T-cell (primary cell): Measurements from ENCODE around the gene ZBTB17. TPM values are rescaled to one million over a fixed set of nuclear protein-coding genes. Genes with fewer than 3 reads are reported as not detected.

Source experiments
- ATAC-seq, 4 experiments: fragments of 200-7000 bp in 3 of 4; fragments of 150-1000 bp in 1 of 4; cut with Tn5 transposase; replicated peaks in 1 of 4; 1 replicate in 3 of 4; 2 replicates in 1 of 4; pipeline ENCODE4 v1.10.0; 2021; ENCODE audit warnings: moderate library complexity in 3 of 4, mild to moderate bottlenecking in 2 of 4, moderate number of reproducible peaks in 1 of 4
- CTCF ChIA-PET, 2 donors: fragments of 300-600 bp; sonication (Branson Sonifier 250); formaldehyde crosslinking; loops; one replicate each; lab custom pipeline; 2022; ENCODE audit warnings: antibody characterized with exemption in 2 of 2; lab: Charles Lee
- POLR2A ChIA-PET, 2 donors: fragments of 300-600 bp; sonication (Branson Sonifier 250); formaldehyde crosslinking; loops; one replicate each; lab custom pipeline; 2022; ENCODE audit warnings: antibody characterized with exemption in 2 of 2; lab: Charles Lee
- DNase-seq, 35 experiments: peaks; one replicate each; pipeline versions ENCODE4 v3.0.0 to v3.0.0-alpha.2; 2013 to 2023
- H3K27ac ChIP-seq: one replicate; pipeline ENCODE4 v1.5.1; 2013; ENCODE audit warnings: low read length
- H3K27me3 ChIP-seq, 2 experiments: replicated peaks in 1 of 2; 1 replicate in 1 of 2; 2 replicates in 1 of 2; pipeline versions ENCODE4 v1.6.1 to v1.7.0; 2013; ENCODE audit warnings: low read length in 1 of 2, mixed read lengths in 1 of 2; ENCODE audit not compliant: control insufficient read depth in 2 of 2, insufficient read depth in 2 of 2; ENCODE audit errors: extremely low read depth in 1 of 2
- H3K36me3 ChIP-seq, 2 donors: 1 replicate in 1 of 2; 2 replicates in 1 of 2; pipeline versions ENCODE4 v1.6.1 to v1.7.0; 2013; ENCODE audit warnings: low read length in 1 of 2; ENCODE audit not compliant: control insufficient read depth in 2 of 2, insufficient read depth in 1 of 2; ENCODE audit errors: extremely low read depth in 1 of 2
- H3K4me1 ChIP-seq, 2 experiments: 1 replicate in 1 of 2; 2 replicates in 1 of 2; pipeline versions ENCODE4 v1.6.1 to v1.7.0; 2013; ENCODE audit warnings: low read length in 2 of 2, mixed read lengths in 1 of 2; ENCODE audit not compliant: insufficient read depth in 2 of 2, control insufficient read depth in 1 of 2; ENCODE audit errors: extremely low read depth in 1 of 2
- H3K4me3 ChIP-seq, 2 donors: 1 replicate in 1 of 2; 2 replicates in 1 of 2; pipeline versions ENCODE4 v1.5.1 to v1.7.0; 2013; ENCODE audit warnings: mild to moderate bottlenecking in 2 of 2, low read length in 1 of 2, moderate library complexity in 1 of 2; ENCODE audit not compliant: control insufficient read depth in 1 of 2; ENCODE audit errors: extremely low read depth in 1 of 2
- H3K9me3 ChIP-seq: 2 replicates; pipeline ENCODE4 v1.7.0; 2013
- H3K27ac Mint-ChIP-seq, 2 donors: one replicate each; pipeline ENCODE4 v1.8.0; 2020 to 2021; ENCODE audit warnings: mild to moderate bottlenecking in 2 of 2, mixed read lengths in 2 of 2
- H3K27me3 Mint-ChIP-seq, 2 donors: one replicate each; pipeline ENCODE4 v1.8.0; 2021 to 2022; ENCODE audit warnings: mixed read lengths in 2 of 2
- H3K36me3 Mint-ChIP-seq: one replicate; pipeline ENCODE4 v1.8.0; 2021; ENCODE audit warnings: mixed read lengths
- H3K4me1 Mint-ChIP-seq, 3 donors: one replicate each; pipeline ENCODE4 v1.8.0; 2020 to 2022; ENCODE audit warnings: mixed read lengths in 3 of 3, mild to moderate bottlenecking in 1 of 3
- H3K4me3 Mint-ChIP-seq, 3 donors: one replicate each; pipeline ENCODE4 v1.8.0; 2020 to 2022; ENCODE audit warnings: mild to moderate bottlenecking in 3 of 3, mixed read lengths in 3 of 3, moderate library complexity in 3 of 3
- H3K9me3 Mint-ChIP-seq, 3 donors: one replicate each; pipeline ENCODE4 v1.8.0; 2020 to 2022; ENCODE audit warnings: mixed read lengths in 3 of 3
- WGBS: methylation state at CpG from one replicate; pipeline ENCODE4 v1.1.5; 2013; ENCODE audit warnings: missing lambda C conversion rate; ENCODE audit not compliant: insufficient coverage; 5-methylcytosine and 5-hydroxymethylcytosine counted together
- total RNA-seq, 35 experiments: library from RNA in 6 of 35; stranded (reverse) in 6 of 35; fragments of 120-200 nt in 1 of 35; gene quantifications; one replicate each; pipeline versions ENCODE4 v1.2.1 to v1.2.4 and lab custom pipeline; 2013 to 2026

Gene ZBTB17
- total RNA-seq, 5 donors from 2014 or later (not counting 1 experiment from before 2014, with no cell fraction given): 66.6 to 82.6 (median 78.3) TPM

GRCh38 chr1:15963968-15964648, 11.8 kb downstream of the ZBTB17 start:
- ATAC-seq: no peak
- Histone ChIP-seq H3K9me3 (no peaks in the 10 kb centered on the region), H3K4me1 (peaks cover 0 to 42% of the 10 kb centered on the region in 2 experiments), H3K36me3 (peaks cover 0 to 13% of the 10 kb centered on the region in 2 donors), H3K27ac (peak overlapping the region; percentile 14), H3K27me3 (no peaks in the 10 kb centered on the region), H3K4me3 (no peak overlapping the region)
- H3K27ac Mint-ChIP-seq: peak overlapping the region; percentile 68 to 83
- CTCF ChIA-PET: no interaction called here
- no peak for DNase-seq
- peak overlapping the region; percentile 4 to 52 (median 18) for H3K4me3 Mint-ChIP-seq
- no peaks in the 10 kb centered on the region for H3K27me3 Mint-ChIP-seq
- WGBS: 83% methylated on average over 2 of the region's 10 CpGs
- no peaks in the 10 kb centered on the region for H3K9me3 Mint-ChIP-seq
- H3K4me1 Mint-ChIP-seq: peaks cover 68 to 79% (median 71%) of the 10 kb centered on the region in 3 donors
- POLR2A ChIA-PET: interaction anchor here in 1 of 2 donors (0.7 kb wide), 2 partner anchors 54 to 69 kb away, joined by 3 to 6 read pairs; no protein-coding TSS in a partner anchor
- peaks cover 21% of the 10 kb centered on the region for H3K36me3 Mint-ChIP-seq

GRCh38 chr1:15963363-15963967, 12.4 kb downstream of the ZBTB17 start:
- POLR2A ChIA-PET: no interaction called here
- Mint-ChIP-seq H3K36me3 (peaks cover 21% of the 10 kb centered on the region), H3K4me1 (peaks cover 71 to 83% (median 73%) of the 10 kb centered on the region in 3 donors), H3K27me3 (no peaks in the 10 kb centered on the region), H3K9me3 (no peaks in the 10 kb centered on the region), H3K27ac (peak overlapping the region; percentile 29 to 55), H3K4me3 (peak overlapping the region in 1 of 3 donors; percentile 52)
- H3K4me3 ChIP-seq: no peak overlapping the region
- no peak overlapping the region for H3K27ac ChIP-seq
- H3K27me3 ChIP-seq: no peaks in the 10 kb centered on the region
- CTCF ChIA-PET: no interaction called here
- H3K4me1 ChIP-seq: peaks cover 0 to 46% of the 10 kb centered on the region in 2 experiments
- DNase-seq (no peak), ATAC-seq (no peak)
- H3K9me3 ChIP-seq: no peaks in the 10 kb centered on the region
- H3K36me3 ChIP-seq: peaks cover 0 to 8% of the 10 kb centered on the region in 2 donors

GRCh38 chr1:15962671-15963362, 13.1 kb downstream of the ZBTB17 start:
- DNase-seq (no peak), ATAC-seq (no peak)
- Mint-ChIP-seq H3K9me3 (no peaks in the 10 kb centered on the region), H3K27me3 (no peaks in the 10 kb centered on the region), H3K27ac (peak overlapping the region; percentile 16 to 55), H3K4me1 (peaks cover 69 to 82% (median 73%) of the 10 kb centered on the region in 3 donors), H3K36me3 (peaks cover 19% of the 10 kb centered on the region), H3K4me3 (no peak overlapping the region)
- Histone ChIP-seq H3K36me3 (peaks cover 0 to 3% of the 10 kb centered on the region in 2 donors), H3K4me3 (no peak overlapping the region), H3K27me3 (no peaks in the 10 kb centered on the region), H3K9me3 (no peaks in the 10 kb centered on the region), H3K4me1 (peaks cover 0 to 40% of the 10 kb centered on the region in 2 experiments), H3K27ac (no peak overlapping the region)
- CTCF ChIA-PET: no interaction called here
- POLR2A ChIA-PET: no interaction called here
- 97% methylated on average over 6 of the region's 8 CpGs for WGBS

GRCh38 chr1:15962176-15962575, 13.7 kb downstream of the ZBTB17 start:
- Histone ChIP-seq H3K27ac (no peak overlapping the region), H3K4me1 (peaks cover 0 to 41% of the 10 kb centered on the region in 2 experiments), H3K9me3 (no peaks in the 10 kb centered on the region), H3K36me3 (peaks cover 0 to 6% of the 10 kb centered on the region in 2 donors), H3K27me3 (no peaks in the 10 kb centered on the region), H3K4me3 (no peak overlapping the region)
- Mint-ChIP-seq H3K4me3 (no peak overlapping the region), H3K4me1 (peaks cover 69 to 82% (median 73%) of the 10 kb centered on the region in 3 donors), H3K9me3 (no peaks in the 10 kb centered on the region), H3K27me3 (no peaks in the 10 kb centered on the region), H3K27ac (peak overlapping the region in 1 of 2 donors; percentile 16), H3K36me3 (peaks cover 18% of the 10 kb centered on the region)
- POLR2A ChIA-PET: no interaction called here
- WGBS: no CpG with 5 or more reads among the region's 6 CpGs
- no peak for DNase-seq
- CTCF ChIA-PET: no interaction called here
- no peak for ATAC-seq

GRCh38 chr1:15961492-15961891, 14.4 kb downstream of the ZBTB17 start:
- DNase-seq (no peak), ATAC-seq (no peak)
- CTCF ChIA-PET: interaction anchor here in 1 of 2 donors (0.6 kb wide), 1 partner anchor 1721 kb away, joined by 3 read pairs; no protein-coding TSS in a partner anchor
- no peak overlapping the region for H3K4me3 ChIP-seq
- Mint-ChIP-seq H3K36me3 (peaks cover 20% of the 10 kb centered on the region), H3K27ac (no peak overlapping the region), H3K4me3 (no peak overlapping the region), H3K9me3 (no peaks in the 10 kb centered on the region), H3K4me1 (peaks cover 67 to 80% (median 72%) of the 10 kb centered on the region in 3 donors), H3K27me3 (no peaks in the 10 kb centered on the region)
- POLR2A ChIA-PET: no interaction called here
- WGBS: 100% methylated on average over 1 of the region's 11 CpGs
- peaks cover 0 to 36% of the 10 kb centered on the region in 2 experiments for H3K4me1 ChIP-seq
- no peaks in the 10 kb centered on the region for H3K27me3 ChIP-seq
- peaks cover 0 to 7% of the 10 kb centered on the region in 2 donors for H3K36me3 ChIP-seq
- H3K27ac ChIP-seq: no peak overlapping the region
- no peaks in the 10 kb centered on the region for H3K9me3 ChIP-seq

GRCh38 chr1:15960808-15961207, 15.1 kb downstream of the ZBTB17 start:
- Mint-ChIP-seq H3K27ac (peak overlapping the region in 1 of 2 donors; percentile 49), H3K4me3 (no peak overlapping the region), H3K4me1 (peaks cover 67 to 80% (median 72%) of the 10 kb centered on the region in 3 donors), H3K9me3 (no peaks in the 10 kb centered on the region), H3K27me3 (no peaks in the 10 kb centered on the region), H3K36me3 (peaks cover 21% of the 10 kb centered on the region)
- no peak overlapping the region for H3K27ac ChIP-seq
- H3K9me3 ChIP-seq: no peaks in the 10 kb centered on the region
- no peaks in the 10 kb centered on the region for H3K27me3 ChIP-seq
- H3K36me3 ChIP-seq: peaks cover 0 to 7% of the 10 kb centered on the region in 2 donors
- no peak for DNase-seq
- POLR2A ChIA-PET: no interaction called here
- 86% methylated on average over 1 of the region's 5 CpGs for WGBS
- ATAC-seq: no peak
- H3K4me1 ChIP-seq: peaks cover 6 to 33% of the 10 kb centered on the region in 2 experiments
- CTCF ChIA-PET: no interaction called here
- no peak overlapping the region for H3K4me3 ChIP-seq
